Esophagus (tissue), 2 donors: ENCODE measurements around the gene MCTP2. TPM values are rescaled to one million over a fixed set of nuclear protein-coding genes. Genes with fewer than 3 reads are reported as not detected.

Experiments
- H3K27ac ChIP-seq, 2 donors: one replicate each; pipeline ENCODE4 v1.5.1; 2013; ENCODE audit warnings: low read depth in 2 of 2, mild to moderate bottlenecking in 2 of 2, inconsistent platforms in 1 of 2, low read length in 1 of 2, moderate library complexity in 1 of 2
- H3K27me3 ChIP-seq, 2 donors: one replicate each; pipeline ENCODE4 v1.6.1; 2013; ENCODE audit warnings: low read length in 2 of 2, control low read depth in 1 of 2, mild to moderate bottlenecking in 1 of 2; ENCODE audit not compliant: insufficient read depth in 2 of 2, control insufficient read depth in 1 of 2
- H3K36me3 ChIP-seq, 2 donors: one replicate each; pipeline ENCODE4 v1.6.1; 2013; ENCODE audit warnings: low read length in 1 of 2; ENCODE audit not compliant: control insufficient read depth in 2 of 2, insufficient read depth in 2 of 2
- H3K4me1 ChIP-seq, 2 donors: one replicate each; pipeline ENCODE4 v1.6.1; 2013; ENCODE audit warnings: low read length in 1 of 2; ENCODE audit not compliant: control insufficient read depth in 2 of 2, insufficient read depth in 2 of 2
- H3K4me3 ChIP-seq, 2 donors: one replicate each; pipeline ENCODE4 v1.5.1; 2013; ENCODE audit warnings: low read length in 2 of 2, mild to moderate bottlenecking in 2 of 2, low read depth in 1 of 2, moderate library complexity in 1 of 2
- H3K9me3 ChIP-seq, 2 donors: one replicate each; pipeline ENCODE4 v1.6.1; 2013; ENCODE audit warnings: mild to moderate bottlenecking in 2 of 2, low read depth in 1 of 2, low read length in 1 of 2, moderate library complexity in 1 of 2; ENCODE audit not compliant: control insufficient read depth in 2 of 2, insufficient read depth in 1 of 2
- WGBS, 2 donors: extraction: QIAGEN DNeasy Blood & Tissue Kit; methylation state at CpG; one replicate each; pipeline ENCODE4 v1.1.7; 2013; 5-methylcytosine and 5-hydroxymethylcytosine counted together
- polyA plus RNA-seq, 2 donors: library from polyadenylated mRNA; stranded (reverse); fragments of 200-250 nt; gene quantifications; one replicate each; pipeline ENCODE4 v1.2.3, GENCODE V29; 2013
- donor health status: healthy with polysubstance abuse.
- donor health status: Bipolar disorder and iron deficiency.

Gene MCTP2
- polyA plus RNA-seq, 2 donors: 2.4 to 2.5 TPM

- H3K9me3 ChIP-seq: no peaks in the 10 kb centered on the region
- H3K36me3 ChIP-seq: peaks cover 0 to 2% of the 10 kb centered on the region in 2 donors
- 83 to 90% methylated on average over 1 of the region's 1 CpG for WGBS, 2 donors
- no peaks in the 10 kb centered on the region for H3K4me1 ChIP-seq
- no peak overlapping the region for H3K4me3 ChIP-seq
- no peak overlapping the region for H3K27ac ChIP-seq
- no peaks in the 10 kb centered on the region for H3K27me3 ChIP-seq
Measured at GRCh38 chr15:94460624-94461023, 229.3 kb downstream of the MCTP2 start.

DNA sequence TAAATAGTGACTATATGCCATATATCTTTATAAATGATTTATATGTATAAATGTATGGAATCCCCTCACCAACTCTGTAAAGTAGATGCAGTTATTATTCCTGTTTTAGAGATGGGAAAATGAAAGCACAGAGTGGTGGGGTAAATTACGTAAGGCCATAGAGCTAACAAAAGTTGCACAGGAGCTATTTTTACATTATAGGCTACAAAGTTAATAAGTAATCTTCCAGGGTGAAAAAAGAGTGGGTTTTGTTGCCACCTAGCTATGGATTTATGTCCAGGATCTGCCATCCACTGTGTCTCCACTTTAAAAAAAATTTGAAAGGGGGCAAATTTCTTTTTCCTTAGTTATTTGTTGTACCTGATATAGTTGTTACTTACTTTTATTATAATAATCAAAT is 235.7 kb downstream of the MCTP2 start:
- no peak overlapping the region for H3K27ac ChIP-seq
- no peaks in the 10 kb centered on the region for H3K4me1 ChIP-seq
- H3K9me3 ChIP-seq: no peaks in the 10 kb centered on the region
- H3K4me3 ChIP-seq: no peak overlapping the region
- no peaks in the 10 kb centered on the region for H3K36me3 ChIP-seq
- H3K27me3 ChIP-seq: no peaks in the 10 kb centered on the region
- WGBS, 2 donors: 76 to 95% methylated on average over 1 of the region's 1 CpG

DNA sequence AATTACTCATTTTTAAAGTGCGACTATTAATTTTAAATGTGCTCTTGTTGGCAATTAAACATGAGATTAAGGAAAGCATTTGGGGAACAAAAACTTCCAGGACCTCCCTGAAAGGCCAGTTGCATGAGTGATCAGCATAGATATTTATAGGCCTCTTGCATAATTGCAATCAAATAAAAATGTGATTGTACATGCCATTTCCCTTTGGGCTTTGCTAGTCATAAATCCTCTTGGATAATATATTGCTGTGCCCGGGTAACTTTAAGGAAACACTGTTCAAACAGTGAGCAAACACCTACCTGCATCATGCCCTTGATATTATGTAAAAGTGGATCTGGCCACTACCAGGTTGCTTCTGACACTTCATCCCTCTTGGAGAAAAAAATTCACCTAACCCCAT is 239.1 kb downstream of the MCTP2 start:
- Histone ChIP-seq H3K36me3 (no peaks in the 10 kb centered on the region), H3K27ac (no peak overlapping the region), H3K4me3 (no peak overlapping the region), H3K9me3 (no peaks in the 10 kb centered on the region), H3K27me3 (no peaks in the 10 kb centered on the region), H3K4me1 (no peaks in the 10 kb centered on the region)
- WGBS, 2 donors: 33 to 46% methylated on average over 2 of the region's 2 CpGs

DNA sequence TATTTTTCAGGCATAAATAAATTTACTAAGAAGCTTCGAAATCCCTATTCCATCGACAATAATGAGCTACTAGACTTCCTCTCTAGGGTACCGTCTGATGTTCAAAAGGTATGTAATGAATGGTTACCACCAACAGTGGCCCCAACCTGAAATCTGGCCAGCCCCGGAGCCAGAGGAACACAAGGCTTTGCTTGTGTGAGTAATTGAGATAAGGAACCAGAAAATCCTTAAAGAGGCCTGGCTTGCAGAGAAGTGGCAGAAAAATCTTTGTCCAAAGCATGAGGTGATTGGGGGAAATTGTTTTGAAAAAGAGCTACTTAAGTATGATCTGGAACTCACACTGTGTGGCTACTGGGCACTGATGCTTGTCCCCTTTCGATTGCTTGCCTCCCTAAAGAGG is 245.3 kb downstream of the MCTP2 start:
- Histone ChIP-seq H3K27me3 (no peaks in the 10 kb centered on the region), H3K36me3 (peaks cover 0 to 2% of the 10 kb centered on the region in 2 donors), H3K4me3 (no peak overlapping the region), H3K9me3 (no peaks in the 10 kb centered on the region), H3K27ac (no peak overlapping the region), H3K4me1 (no peaks in the 10 kb centered on the region)
- 85 to 86% methylated on average over 5 of the region's 5 CpGs for whole genome bisulfite sequencing, 2 donors

DNA sequence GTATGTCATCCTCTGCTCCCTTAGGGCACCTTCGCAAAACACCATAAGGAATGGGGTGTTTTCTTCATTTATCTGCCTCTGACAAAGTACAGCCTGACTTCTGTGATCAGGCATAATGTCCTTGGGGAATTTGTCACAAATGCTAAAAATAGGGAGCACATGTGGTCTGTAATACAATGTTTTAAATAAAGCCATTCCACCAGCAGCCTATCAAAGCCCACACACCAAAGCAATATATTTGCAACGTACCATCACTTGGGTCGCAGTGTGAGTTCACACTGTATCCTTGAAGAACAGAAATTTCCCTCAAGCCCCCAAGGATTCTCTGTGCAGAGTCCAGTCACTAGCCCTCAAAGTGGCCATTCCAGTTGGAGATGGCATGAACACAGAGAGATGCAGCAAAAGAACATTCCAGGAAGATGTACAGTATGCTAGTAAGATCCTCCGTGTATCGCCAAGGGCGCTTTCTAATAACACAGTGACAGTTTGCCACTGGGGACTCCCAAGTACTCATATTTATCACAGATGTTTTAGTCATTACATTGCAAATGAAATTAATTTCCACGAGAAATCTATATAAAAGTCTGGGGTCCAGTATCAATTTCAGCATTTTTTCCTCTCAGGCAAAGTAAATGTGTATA is 246.7 kb downstream of the MCTP2 start:
- Histone ChIP-seq H3K27ac (no peak overlapping the region), H3K4me3 (no peak overlapping the region), H3K27me3 (no peaks in the 10 kb centered on the region), H3K9me3 (no peaks in the 10 kb centered on the region), H3K36me3 (peaks cover 0 to 2% of the 10 kb centered on the region in 2 donors), H3K4me1 (no peaks in the 10 kb centered on the region)
- 92 to 95% methylated on average over 7 of the region's 7 CpGs for WGBS, 2 donors

- Histone ChIP-seq H3K9me3 (no peaks in the 10 kb centered on the region), H3K27me3 (no peaks in the 10 kb centered on the region), H3K4me1 (no peaks in the 10 kb centered on the region), H3K27ac (no peak overlapping the region), H3K36me3 (peaks cover 0 to 2% of the 10 kb centered on the region in 2 donors), H3K4me3 (no peak overlapping the region)
- WGBS, 2 donors: 85 to 88% methylated on average over 8 of the region's 8 CpGs
Measured at GRCh38 chr15:94478763-94479162, 247.4 kb downstream of the MCTP2 start.

GRCh38 chr15:94480289-94480834 is 249.0 kb downstream of the MCTP2 start:
- no peaks in the 10 kb centered on the region for H3K4me1 ChIP-seq
- no peak overlapping the region for H3K27ac ChIP-seq
- H3K9me3 ChIP-seq: peaks cover 0 to 8% of the 10 kb centered on the region in 2 donors
- H3K27me3 ChIP-seq: no peaks in the 10 kb centered on the region
- H3K4me3 ChIP-seq: no peak overlapping the region
- peaks cover 0 to 2% of the 10 kb centered on the region in 2 donors for H3K36me3 ChIP-seq
- 46 to 54% methylated on average over 4 of the region's 4 CpGs for WGBS, 2 donors

- H3K4me3 ChIP-seq: no peak overlapping the region
- peaks cover 0 to 10% of the 10 kb centered on the region in 2 donors for H3K9me3 ChIP-seq
- WGBS, 2 donors: 79 to 92% methylated on average over 3 of the region's 3 CpGs
- H3K36me3 ChIP-seq: no peaks in the 10 kb centered on the region
- H3K27ac ChIP-seq: no peak overlapping the region
- H3K27me3 ChIP-seq: no peaks in the 10 kb centered on the region
- H3K4me1 ChIP-seq: no peaks in the 10 kb centered on the region
Measured at GRCh38 chr15:94485148-94485719, 253.9 kb downstream of the MCTP2 start.

GRCh38 chr15:94487635-94488034 is 256.3 kb downstream of the MCTP2 start:
- H3K27ac ChIP-seq: no peak overlapping the region
- no peaks in the 10 kb centered on the region for H3K36me3 ChIP-seq
- WGBS, 2 donors: 33 to 39% methylated on average over 1 of the region's 1 CpG
- H3K4me1 ChIP-seq: no peaks in the 10 kb centered on the region
- no peak overlapping the region for H3K4me3 ChIP-seq
- no peaks in the 10 kb centered on the region for H3K27me3 ChIP-seq
- peaks cover 0 to 13% of the 10 kb centered on the region in 2 donors for H3K9me3 ChIP-seq

- Histone ChIP-seq H3K36me3 (no peaks in the 10 kb centered on the region), H3K4me1 (no peaks in the 10 kb centered on the region), H3K27me3 (no peaks in the 10 kb centered on the region), H3K4me3 (no peak overlapping the region), H3K9me3 (peaks cover 0 to 3% of the 10 kb centered on the region in 2 donors), H3K27ac (no peak overlapping the region)
- 51 to 58% methylated on average over 3 of the region's 3 CpGs for WGBS, 2 donors
Measured at GRCh38 chr15:94493176-94493575, 261.8 kb downstream of the MCTP2 start.
